ENCODE data around the gene PCDHA1.

Gene PCDHA1

GRCh38 chr5:141001844-141002604, 216.1 kb downstream of the PCDHA1 start:
- Histone ChIP-seq H3K4me2 (ENCODE audit: insufficient read depth, low read length) (no peak overlapping the region), H3K27ac (ENCODE audit: low read length) (no peak overlapping the region), H3K27me3 (ENCODE audit: insufficient read depth, low read length, poor library complexity) (peaks cover 13% of the 10 kb centered on the region), H3K36me3 (ENCODE audit: insufficient read depth, low read length) (no peaks in the 10 kb centered on the region), H2AFZ (ENCODE audit: low read depth, low read length) (no peak overlapping the region), H4K20me1 (ENCODE audit: insufficient read depth, low read length) (no peaks in the 10 kb centered on the region), H3K9me3 (ENCODE audit: insufficient read depth, low read length, severe bottlenecking) (no peaks in the 10 kb centered on the region), H3K79me2 (ENCODE audit: insufficient read depth, low read length) (no peaks in the 10 kb centered on the region), H3K4me3 (ENCODE audit: low read depth in 1 of 2, low read length in 2 of 2) (no peak overlapping the region), H3K4me1 (ENCODE audit: insufficient read depth, low read length) (no peaks in the 10 kb centered on the region), H3K9ac (ENCODE audit: low read depth, low read length) (no peak overlapping the region)
- DNase-seq (no peak), ATAC-seq (ENCODE audit: insufficient read depth, low read depth) (no peak)
- TF ChIP-seq, protein P1, sequence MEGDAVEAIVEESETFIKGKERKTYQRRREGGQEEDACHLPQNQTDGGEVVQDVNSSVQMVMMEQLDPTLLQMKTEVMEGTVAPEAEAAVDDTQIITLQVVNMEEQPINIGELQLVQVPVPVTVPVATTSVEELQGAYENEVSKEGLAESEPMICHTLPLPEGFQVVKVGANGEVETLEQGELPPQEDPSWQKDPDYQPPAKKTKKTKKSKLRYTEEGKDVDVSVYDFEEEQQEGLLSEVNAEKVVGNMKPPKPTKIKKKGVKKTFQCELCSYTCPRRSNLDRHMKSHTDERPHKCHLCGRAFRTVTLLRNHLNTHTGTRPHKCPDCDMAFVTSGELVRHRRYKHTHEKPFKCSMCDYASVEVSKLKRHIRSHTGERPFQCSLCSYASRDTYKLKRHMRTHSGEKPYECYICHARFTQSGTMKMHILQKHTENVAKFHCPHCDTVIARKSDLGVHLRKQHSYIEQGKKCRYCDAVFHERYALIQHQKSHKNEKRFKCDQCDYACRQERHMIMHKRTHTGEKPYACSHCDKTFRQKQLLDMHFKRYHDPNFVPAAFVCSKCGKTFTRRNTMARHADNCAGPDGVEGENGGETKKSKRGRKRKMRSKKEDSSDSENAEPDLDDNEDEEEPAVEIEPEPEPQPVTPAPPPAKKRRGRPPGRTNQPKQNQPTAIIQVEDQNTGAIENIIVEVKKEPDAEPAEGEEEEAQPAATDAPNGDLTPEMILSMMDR (IDR thresholded peaks at IDR 0.05; ENCODE audit: borderline replicate concordance, extremely low read depth, low read length, poor library complexity, severe bottlenecking): no peak
- TF ChIP-seq EZH2 (IDR thresholded peaks at IDR 0.05; ENCODE audit: borderline replicate concordance, low read depth, low read length, severe bottlenecking): no peak

- Histone ChIP-seq H4K20me1 (ENCODE audit: insufficient read depth, low read length) (no peaks in the 10 kb centered on the region), H3K79me2 (ENCODE audit: insufficient read depth, low read length) (no peaks in the 10 kb centered on the region), H3K9me3 (ENCODE audit: insufficient read depth, low read length, severe bottlenecking) (no peaks in the 10 kb centered on the region), H2AFZ (ENCODE audit: low read depth, low read length) (no peak overlapping the region), H3K27me3 (ENCODE audit: insufficient read depth, low read length, poor library complexity) (peaks cover 13% of the 10 kb centered on the region), H3K4me3 (ENCODE audit: low read depth in 1 of 2, low read length in 2 of 2) (no peak overlapping the region), H3K36me3 (ENCODE audit: insufficient read depth, low read length) (no peaks in the 10 kb centered on the region), H3K9ac (ENCODE audit: low read depth, low read length) (no peak overlapping the region), H3K4me2 (ENCODE audit: insufficient read depth, low read length) (no peak overlapping the region), H3K4me1 (ENCODE audit: insufficient read depth, low read length) (no peaks in the 10 kb centered on the region), H3K27ac (ENCODE audit: low read length) (no peak overlapping the region)
- TF ChIP-seq, protein P1 (IDR thresholded peaks at IDR 0.05; ENCODE audit: borderline replicate concordance, extremely low read depth, low read length, poor library complexity, severe bottlenecking): no peak
- no peak for TF ChIP-seq EZH2 (IDR thresholded peaks at IDR 0.05; ENCODE audit: borderline replicate concordance, low read depth, low read length, severe bottlenecking)
- DNase-seq (no peak), ATAC-seq (ENCODE audit: insufficient read depth, low read depth) (no peak)
Observed at GRCh38 chr5:141002605-141002965, 216.6 kb downstream of the PCDHA1 start.

DNA sequence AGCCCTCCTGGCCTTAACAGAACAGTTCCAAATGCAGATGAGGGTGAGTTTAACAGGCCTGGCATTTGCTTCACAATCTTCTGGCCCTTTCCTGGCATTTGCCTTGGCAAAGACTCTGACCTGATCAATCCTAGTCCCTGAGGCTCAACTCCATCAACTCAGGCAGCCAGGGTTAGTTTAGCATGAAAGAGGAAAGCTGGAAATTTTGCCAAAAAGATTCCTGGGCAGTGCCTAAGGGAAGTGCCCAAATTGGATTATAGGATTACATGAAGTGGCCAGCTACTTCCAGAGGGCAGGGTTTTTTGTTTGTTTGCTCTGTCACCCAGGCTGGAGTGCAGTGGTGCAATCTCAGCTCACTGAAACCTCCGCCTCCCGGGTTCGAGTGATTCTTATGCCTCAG, 217.1 kb downstream of the PCDHA1 start:
- no peak overlapping the region for H3K27ac ChIP-seq (ENCODE audit: low read length)
- no peak overlapping the region for H3K4me2 ChIP-seq (ENCODE audit: insufficient read depth, low read length)
- no peaks in the 10 kb centered on the region for H3K36me3 ChIP-seq (ENCODE audit: insufficient read depth, low read length)
- H3K9me3 ChIP-seq (ENCODE audit: insufficient read depth, low read length, severe bottlenecking): no peaks in the 10 kb centered on the region
- ATAC-seq (ENCODE audit: insufficient read depth, low read depth) (no peak), DNase-seq (no peak)
- H3K79me2 ChIP-seq (ENCODE audit: insufficient read depth, low read length): no peaks in the 10 kb centered on the region
- no peaks in the 10 kb centered on the region for H4K20me1 ChIP-seq (ENCODE audit: insufficient read depth, low read length)
- peaks cover 13% of the 10 kb centered on the region for H3K27me3 ChIP-seq (ENCODE audit: insufficient read depth, low read length, poor library complexity)
- no peak overlapping the region for H2AFZ ChIP-seq (ENCODE audit: low read depth, low read length)
- no peak overlapping the region for H3K9ac ChIP-seq (ENCODE audit: low read depth, low read length)
- TF ChIP-seq, protein P1 (IDR thresholded peaks at IDR 0.05; ENCODE audit: borderline replicate concordance, extremely low read depth, low read length, poor library complexity, severe bottlenecking): no peak
- no peak for TF ChIP-seq EZH2 (IDR thresholded peaks at IDR 0.05; ENCODE audit: borderline replicate concordance, low read depth, low read length, severe bottlenecking)
- H3K4me3 ChIP-seq (ENCODE audit: low read depth in 1 of 2, low read length in 2 of 2): no peak overlapping the region
- H3K4me1 ChIP-seq (ENCODE audit: insufficient read depth, low read length): no peaks in the 10 kb centered on the region

All from DND-41 (cell line).